Suppressor macrophage (primary cell): ENCODE data around the gene HOXA3.

Experiments
- DNase-seq, 4 experiments: peaks; one replicate each; pipeline ENCODE4 v3.0.0-alpha.2; 2020 to 2022

The HOXA3 gene

DNA sequence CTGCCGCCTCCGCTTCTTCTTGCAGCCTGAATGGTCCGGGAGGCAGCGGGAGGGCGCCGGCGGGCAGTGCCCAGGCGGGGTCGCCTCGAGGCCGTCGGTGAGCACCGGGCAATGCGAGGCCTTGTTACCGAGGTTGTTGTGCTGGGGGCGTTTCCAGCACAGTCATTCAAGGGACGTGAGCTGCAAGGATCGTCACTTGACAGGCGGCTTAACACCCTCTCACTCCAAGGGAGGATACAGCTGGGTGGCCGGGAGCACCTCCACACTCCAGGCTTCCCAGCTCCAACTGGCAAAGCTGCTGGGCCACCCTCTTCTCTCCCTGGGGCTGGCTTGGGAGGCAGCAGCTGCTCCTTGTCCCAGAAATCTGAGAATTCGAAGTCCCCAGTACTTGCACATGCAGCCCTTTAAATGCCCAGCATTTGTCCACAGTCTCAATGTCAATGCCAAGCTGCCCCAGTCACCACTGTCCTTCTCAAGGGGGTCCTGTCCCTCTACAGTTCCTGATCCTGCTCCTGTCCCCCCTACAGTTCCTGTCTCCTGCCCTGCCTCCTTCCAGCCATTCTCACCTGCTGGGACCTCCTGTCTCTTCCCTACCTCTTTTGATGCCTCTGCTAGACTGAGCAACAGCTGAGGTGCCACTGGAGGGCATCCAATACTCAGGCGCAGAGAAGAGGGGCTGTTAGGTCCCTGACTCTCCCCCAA lies 37.1 kb upstream of the HOXA3 start:
- no peak for DNase-seq

DNA sequence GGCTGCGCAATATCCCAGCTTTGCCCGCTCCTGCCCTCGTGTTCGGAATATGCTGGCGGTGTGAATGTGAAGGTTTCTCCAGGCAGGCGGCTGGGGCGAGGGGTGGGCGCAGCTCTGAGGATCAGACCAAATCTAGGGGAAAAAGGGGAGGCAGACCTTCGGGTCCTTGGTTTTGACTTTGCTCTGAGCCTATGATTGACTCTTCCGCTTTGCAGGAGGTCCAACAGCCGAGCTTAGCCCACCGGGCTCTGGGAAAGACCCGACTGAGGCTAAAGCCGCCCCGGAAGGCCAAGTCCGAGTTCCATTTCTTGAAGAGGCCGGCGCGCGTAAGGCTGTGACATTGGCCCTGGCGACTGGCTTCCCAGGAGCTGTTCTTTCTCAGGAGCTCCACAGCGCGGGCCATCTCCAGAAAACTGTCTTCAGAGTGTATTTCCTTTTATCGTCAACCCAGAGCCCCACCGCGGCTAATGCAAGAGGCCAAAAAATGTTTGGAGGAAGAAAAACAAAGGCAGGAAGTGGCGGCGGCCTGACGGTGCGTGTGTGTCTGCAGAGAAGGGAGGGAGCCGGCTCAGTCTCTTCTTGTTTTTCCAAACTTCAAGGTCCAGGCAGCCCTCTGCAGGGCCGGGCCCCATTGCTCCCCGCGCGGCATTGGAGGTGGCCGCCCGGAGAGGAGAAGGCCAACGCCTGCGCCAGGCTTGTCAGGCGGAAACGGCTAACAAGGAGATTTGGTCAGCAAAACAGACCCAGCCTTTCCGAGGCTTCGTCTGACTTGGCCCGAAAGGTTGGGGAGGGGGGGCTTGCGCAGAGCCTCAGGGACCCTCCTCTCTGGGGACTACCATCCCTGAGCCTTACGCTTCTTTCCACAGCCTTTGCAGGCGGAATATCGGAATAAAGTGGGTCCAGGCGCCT lies 36.3 kb upstream of the HOXA3 start:
- peak; percentile 40 to 68 (median 56) for DNase-seq

DNA sequence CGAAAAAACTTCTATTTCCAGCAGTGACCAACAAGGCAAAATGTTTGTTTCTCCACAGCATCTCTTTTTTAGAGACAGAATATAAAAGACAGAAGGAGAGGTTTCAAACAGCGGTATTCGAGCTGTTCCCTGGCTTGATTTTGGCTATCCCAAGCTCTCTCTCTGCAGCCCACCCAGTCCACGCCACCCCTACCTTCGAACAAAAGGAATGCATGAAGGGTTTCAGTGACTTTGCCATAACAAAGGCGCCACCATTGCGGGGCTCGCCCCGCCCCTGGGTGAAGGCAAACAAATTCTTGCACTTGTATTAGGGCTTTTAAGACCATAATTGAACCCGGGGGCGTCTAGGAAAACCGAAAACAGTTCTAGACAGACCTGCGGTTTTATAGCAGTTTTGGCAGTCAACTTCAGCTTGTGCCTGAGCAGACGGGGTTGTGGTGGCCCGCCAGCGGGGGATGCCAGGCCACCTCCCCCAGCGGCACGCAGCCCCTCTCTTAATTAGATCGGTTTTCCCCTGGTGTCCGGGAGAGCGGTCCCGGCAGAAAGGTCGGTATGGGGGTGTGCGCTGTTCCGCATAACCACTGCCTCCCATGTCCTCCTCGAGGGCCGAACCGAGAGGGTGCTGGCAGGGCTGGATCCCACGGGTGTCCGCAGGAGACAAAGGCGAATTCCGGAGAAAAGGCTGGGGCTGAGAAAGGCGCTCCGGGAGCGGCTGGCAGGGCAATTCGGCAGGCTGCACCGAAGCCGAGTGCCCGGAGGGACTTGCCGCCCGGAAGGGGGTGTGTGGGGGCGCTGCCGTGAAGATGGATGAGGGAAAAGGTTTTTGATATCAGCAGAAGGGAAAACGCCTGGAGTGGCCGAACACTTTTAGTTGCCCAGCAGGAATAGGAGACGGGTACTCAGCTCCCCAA lies 35.3 kb upstream of the HOXA3 start:
- DNase-seq: no peak

DNA sequence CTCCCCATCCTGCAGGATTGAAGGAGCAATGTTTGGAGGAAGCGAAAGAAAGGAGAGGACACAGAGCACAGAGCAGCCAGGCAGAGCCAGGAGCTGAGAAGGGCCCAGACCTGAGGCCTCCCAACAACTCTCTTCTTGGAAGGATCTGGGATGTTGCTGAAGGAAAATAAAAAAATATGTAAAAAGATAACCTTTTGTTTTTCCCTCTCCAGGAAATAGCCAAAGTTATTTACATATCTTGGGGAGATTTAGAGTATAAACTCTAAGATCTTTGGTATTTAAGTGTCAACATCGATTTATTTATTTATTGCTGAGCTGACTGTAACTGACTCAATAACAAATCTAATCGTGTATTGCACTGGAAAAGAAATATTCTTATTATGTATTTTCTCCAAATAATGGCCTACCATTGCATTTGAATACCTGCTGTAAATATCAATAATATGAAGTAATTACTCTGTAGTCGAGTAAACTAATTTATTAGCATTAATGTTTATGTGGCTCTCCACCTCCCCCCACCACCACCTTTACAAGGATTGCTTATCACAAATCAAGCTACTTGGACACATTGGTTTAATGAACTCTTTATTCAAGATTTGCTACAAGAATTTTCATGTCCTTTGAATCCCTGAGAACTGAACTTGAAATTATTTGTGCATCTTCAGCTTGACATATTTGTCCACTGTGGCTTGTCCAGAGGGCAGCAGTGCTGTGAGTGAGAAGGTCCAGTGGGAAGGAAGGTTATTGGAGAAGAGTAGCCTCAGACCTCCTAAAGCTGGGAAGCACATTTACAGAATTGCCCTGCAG lies 34.5 kb upstream of the HOXA3 start:
- DNase-seq: no peak

DNA sequence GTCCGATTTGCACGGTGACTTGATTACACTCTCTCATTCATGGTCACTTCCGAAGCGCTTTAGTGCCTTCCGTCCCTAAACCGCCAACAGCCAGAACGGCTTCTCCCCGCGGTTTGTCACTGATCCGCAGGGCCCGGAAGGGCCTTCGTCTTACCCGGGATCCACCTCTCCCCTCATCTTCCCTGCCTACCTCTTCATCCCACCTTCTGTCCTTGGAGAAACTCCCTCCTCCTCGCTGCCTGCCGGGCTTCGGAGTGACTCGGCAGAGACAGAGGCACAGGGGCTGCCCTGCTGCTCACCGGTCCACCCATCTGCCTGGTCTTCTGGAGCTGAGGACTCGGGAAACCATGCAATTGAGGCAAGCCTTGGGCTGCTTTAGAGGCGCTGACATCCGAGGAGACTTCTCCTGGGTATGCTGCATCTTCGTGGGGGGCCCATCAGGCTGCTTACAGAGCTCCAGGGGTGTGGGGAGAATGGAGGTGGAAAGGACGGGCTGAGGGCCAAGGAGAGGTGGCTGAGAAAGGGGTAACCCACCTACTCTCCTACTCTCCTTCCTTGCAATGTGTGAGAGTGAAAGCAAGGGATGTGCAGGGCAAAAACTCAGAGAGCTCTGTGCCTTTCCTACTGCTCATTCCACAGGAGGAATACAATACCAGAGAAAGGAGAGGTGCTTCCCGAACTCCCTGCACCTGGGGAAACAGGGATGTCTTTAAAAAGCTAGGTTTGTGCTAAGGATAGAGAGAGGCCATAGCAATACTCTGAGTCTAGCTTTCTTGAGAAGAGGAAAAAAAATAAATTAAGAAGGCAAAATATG lies 33.7 kb upstream of the HOXA3 start:
- DNase-seq: peak in 1 of 4 experiments; percentile 27

DNA sequence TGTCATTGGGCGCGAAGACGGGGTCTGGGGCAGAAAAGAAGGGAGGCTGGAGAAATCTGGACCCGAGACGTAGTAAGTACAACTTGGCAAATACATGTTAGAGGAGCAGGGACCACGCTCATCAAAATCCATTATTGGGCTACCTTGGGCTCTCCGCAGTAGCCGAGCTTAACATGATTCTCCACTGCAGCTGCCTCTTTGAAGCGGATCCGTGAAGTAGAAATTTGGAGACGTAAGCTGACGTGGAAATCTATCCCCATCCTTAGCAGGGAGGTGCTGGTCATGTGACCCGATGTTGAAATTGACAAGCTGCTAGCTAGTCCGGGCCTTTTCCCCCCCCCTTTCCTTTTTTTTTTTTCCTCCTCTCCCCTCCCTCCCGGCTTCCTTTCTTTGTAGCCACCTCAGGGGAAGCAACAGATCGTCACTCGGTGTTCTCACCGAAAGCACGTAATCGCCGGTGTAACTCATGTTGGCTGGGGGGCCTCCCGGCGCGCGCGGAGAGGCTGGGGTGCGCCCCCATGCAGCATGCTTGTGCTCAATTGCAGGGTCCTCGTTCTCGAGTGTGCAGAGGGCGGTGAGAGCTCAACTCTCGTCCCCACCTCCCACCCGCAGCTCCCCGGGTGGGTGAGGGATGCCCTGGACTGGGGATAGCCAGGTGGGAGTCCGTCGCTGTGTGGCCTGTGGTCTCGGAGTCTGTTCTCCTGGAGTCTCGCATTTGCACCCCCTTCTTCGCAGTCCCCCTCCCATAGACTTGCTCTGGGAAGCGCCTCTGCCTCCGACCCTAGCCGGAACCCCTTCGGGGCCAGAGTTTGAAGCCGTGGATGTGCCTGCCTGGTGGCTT lies 32.9 kb upstream of the HOXA3 start, which contains the start of gene HOXA11:
Gene HOXA11, minus strand, starts transcription at position 220 of the 841 bp plus-strand sequence. Its CDS starts 88 bp downstream, at position 132.
- peak in 1 of 4 experiments; percentile 34 for DNase-seq

DNA sequence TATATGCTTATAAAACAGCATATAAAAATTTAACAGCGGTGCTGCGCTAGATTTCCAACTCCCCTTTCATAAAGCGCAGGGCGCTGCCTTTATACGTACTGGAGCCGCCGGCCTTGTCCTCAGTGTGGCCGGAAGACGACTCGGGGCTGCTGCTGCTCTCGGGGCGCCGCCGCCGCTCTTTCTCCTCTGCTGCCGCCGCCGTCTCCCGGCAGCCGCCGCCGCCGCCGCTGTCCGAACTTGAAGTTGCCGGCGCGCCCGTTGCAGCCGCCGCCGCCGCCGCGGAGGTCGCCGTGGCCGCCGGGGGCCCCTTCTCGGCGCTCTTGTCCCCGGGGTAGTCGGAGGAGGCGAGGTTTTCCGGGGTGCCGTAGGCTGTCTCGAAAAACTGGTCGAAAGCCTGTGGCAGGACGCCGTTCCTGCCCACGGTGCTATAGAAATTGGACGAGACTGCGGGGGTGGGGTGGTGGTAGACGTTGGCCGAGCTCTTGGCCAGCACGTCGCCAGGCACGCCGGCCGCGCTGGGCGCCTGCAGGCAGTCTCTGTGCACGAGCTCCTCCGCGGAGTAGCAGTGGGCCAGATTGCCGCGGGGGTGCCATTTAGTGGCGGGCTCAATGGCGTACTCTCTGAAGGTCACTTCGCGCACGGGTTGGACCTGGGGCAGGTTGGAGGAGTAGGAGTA lies 32.1 kb upstream of the HOXA3 start:
- DNase-seq: peak in 3 of 4 experiments; percentile 47 to 73 (median 66)

DNA sequence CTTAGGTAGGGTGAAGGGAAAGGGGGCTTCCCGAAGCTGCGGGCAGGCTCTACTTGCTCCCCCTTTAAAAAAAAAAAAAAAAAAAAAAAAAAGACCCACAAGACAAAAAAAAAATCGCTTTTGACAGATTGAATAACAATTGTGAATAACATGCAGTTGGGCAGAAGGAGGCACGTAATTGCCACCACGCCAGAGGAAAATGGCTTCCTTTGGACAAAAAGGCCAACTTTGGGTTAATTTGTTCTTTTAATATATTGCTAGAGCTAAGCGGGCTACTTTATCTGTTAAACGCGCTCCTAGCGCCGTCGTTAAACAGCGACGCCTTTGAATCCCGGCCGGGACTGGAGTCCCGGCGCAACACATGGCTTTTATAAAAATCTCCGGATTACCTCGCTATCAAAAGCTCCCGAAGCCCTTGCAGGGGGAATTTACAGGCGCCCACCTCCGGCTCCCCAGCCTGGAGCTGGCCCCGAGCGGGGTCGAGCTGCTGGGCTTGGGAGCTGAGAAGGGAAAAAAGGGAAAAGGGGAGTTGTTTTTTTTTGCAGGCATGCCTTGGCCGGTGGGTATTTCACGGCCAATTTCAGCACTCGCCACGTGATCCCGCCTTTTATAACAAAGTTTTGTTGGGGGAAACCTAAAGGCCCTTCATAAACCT lies 31.4 kb upstream of the HOXA3 start:
- DNase-seq: peak in 1 of 4 experiments; percentile 52

DNA sequence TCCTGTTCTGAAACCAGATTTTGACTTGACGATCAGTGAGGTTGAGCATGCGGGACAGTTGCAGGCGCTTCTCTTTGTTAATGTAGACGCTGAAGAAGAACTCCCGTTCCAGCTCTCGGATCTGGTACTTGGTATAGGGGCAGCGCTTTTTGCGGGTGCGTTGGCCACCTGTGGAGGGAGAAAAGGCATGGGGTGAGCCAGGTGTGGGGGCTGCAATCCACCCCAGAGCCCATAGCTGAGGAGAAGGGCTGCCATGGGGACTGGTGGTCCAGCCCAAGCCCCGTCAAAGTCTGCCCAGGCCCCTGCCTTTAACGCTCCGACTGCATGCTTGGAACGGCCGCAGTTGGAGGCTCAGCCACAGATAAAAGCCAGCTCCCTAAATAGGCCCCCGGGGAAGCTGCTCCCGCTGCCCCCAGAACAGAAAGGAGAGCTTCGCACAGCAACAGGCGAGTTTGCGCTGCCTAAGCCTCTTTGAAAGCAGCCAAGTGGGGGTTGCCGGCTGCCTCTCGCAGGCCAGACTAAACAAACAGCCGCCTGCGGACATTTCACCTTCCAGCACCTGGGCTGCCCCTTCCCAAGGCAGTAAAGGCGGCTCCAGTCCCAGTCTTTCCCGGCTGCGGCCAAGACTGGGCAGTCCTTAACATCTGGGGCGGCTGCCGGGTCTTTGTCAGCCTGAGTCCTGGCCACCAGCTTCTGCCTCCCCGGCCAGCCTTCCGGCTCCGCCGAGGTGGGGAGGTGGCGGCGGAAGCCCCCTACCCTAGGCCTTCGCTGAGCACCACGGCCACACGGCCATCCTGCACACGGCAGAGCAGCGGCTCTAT lies 30.7 kb upstream of the HOXA3 start:
- DNase-seq: no peak

DNA sequence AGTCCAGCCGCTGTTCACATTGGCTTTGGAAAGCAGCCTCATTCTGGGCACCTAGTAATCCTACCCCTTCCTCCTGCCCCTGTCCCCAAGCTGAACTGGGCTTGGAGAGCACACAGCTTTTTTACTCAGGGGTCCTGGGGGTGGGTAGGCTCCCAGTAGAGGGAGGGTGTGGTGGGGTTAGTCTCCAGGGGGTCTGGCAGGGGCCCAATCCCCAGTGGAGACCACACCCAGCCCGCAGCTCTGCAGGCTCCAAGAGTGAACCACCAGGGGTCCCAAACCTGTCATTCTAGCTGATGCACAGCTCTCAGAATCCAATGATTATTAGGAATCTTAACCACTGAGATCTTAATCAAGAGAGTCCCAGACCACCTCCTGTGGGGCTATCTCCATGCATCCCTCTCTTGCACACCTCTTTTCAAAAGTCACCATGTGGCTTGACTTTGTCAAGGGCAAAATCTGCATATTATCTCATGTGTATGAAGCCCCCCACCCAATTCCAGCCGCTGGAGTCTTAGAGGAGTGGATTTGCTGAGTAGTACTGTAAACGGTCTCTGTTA lies 30.0 kb upstream of the HOXA3 start:
- no peak for DNase-seq

DNA sequence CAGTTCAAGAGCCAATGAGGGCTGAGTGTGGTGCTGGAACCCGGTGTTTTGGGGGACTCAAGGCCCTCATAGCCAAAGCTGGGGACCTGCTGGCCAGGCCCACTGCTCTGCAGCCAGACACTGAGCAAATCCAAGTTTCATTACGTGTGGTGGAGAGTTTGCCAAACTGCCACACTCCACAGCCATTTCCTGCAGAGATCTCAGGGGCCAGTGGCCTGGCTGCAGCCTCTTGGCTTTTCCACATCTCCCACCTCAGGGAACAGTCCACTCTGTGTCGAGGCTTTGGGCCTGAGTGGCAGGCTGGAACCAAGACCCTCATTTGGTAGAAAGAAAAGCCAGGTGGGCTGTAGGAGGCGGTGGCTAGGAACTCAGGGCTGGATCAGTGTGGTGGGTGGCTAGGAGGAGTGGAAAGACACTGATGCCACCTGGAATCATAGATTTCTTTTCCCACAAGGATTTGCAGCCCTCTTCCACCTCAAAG lies 29.5 kb upstream of the HOXA3 start:
- no peak for DNase-seq

DNA sequence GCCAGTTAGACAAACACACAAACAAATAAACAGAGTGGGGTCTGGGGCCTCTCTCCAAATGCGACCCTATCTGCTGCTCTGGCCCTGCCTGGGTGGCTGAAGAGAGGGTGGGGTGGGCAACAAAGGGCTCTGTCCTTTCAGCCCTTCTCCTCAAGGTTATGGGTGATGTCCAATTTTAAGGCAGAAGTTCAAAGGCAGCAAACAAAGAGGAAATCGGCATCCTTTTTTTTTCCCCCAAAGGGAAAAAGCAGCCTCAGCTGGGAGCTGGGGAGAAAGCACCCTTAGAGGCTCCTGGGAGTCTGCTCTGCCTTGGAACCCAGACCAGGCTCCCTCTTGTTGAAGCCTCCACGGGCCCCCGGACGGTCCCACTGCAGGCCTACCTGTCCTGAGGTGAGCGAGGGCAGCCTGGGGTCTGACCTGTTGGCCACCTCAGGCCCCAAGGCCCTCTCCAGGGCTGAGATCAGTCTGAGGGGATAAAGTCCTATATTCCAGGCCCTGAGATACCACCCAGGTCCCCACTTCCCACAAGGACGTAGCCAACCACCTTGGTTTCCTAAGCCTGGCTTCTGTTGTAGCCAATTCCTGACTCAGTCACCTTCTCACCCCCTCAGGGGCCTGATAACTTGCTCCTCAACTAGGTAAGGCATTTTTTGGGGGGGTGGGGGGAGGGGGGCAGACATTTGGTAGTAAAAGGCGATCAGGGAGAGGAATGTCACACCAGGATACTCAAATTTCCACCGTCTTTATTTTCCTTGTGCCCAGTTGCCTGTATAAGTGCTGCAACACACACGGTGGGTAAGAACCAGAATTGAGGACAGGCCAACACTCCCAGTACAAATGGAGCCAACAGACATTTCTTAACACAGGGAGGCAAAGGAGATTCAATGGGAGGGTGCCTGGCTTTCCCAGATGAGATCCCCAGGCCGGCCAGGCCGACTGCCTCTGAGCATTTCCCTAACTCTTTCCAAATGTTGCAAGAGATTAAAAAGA lies 28.3 kb upstream of the HOXA3 start:
- DNase-seq: no peak

DNA sequence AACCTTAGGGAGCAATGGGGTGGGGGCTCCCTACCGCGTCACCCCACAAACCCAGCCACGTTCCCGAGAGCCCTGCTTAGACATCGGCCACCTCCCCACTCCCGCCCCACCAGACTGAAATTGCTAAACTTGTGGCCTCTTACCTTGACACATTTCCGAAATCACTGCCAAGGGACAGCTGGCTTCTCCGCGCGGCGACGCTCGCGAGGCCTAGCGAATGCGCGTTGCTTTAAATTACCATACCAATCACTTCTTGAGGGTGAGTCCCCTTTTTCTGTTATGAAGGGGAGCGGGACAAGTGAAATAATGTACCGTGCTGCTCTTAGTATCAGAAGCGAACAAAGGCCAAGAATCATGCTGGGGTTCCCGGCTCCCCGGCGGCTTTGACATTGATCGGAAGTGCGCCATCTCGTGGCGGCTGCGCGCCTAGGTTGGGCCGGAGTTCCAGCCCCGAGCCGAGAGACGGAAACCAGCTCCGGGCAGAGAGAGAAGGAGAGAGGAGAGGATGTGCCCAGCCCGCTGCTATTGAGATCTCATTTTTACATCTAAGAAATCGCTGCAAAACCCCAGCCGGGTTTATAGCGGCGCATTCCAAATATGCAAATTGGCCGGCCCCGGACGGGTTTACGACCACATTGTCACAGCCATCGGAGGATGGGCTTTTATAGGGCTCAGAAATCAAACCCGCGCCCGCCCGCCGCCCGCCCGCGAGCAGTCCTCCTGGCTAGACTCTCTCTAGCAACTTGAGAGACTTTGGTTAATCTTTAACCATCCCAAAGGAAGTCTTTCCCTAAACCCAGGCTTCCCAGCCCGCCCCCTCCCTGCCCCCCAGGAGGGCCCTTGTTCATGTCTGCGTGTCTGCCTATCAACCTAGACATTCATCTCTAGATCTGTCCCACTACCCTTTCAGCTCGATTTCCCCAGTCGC lies 27.4 kb upstream of the HOXA3 start:
- peak; percentile 76 to 89 (median 86) for DNase-seq

DNA sequence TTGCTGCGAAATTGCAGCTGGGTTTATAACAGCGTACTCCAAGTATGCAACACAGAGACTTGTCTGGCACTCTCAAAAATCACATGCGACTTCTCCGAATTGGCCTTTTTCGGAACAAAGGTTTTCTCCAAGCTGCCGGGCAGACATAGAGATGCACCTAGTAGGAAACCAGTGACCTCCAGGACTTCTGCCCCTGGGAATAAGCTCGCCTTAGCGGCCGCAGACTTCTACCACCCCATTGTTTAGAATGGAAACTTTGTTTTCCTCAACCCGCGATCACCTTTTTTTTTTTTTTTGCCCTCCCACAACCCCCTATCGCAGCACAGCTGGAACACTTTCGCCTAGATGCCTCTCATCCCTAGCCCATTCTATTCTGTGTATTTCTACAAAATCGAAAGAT lies 26.6 kb upstream of the HOXA3 start:
- no peak for DNase-seq

DNA sequence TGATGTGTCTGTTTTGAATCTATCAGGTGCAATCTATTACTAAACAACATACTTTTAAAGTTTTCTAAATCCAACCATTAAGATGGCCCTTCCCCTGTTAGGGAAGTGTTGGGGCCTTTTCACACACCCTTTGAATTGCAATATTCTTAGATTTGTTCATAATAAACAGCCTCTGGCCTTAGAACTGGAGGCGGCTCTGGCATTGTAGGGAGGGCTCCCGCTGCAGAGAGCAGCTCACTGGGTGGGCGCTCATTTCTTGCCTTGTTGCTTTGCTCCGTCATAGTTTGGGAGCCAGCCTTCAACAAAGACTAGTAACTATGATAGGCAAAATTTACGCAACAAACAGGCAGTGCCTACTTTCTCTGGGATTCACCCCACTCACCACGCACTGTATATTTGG lies 26.0 kb upstream of the HOXA3 start:
- no peak for DNase-seq
